ENCODE data around the gene SEMA3B.
A peak's percentile ranks its signal among the peaks of the same experiment; 100 is the strongest.

The SEMA3B gene

GRCh38 chr3:50268703-50269451, at the start of gene SEMA3B:
SEMA3B (plus strand) TSS chr3:50269147; CDS start chr3:50269241, 94 bp downstream.
- H3K4me3 ChIP-seq (ENCODE audit: low read depth, low read length) = peak within 1 kb of the TSS; percentile 56

DNA sequence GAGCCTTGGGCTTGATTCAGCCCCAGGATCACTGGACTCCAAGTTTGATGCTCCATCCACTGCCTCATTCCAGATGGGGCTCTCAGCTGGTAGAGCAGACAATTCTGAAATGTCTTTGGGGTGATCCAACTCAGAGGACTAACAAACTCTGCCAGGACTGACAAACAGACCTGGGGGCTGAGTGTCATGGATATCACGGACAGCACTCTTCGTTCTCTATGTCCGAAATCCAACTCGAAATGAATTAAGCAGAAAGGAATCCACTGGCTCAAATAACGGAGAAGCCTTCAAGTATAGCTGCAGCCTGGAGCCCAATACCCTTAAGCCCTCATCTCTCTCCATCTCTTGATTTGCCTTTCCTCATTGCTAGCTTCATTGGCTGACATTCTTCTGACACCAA, 49.7 kb upstream of the SEMA3B start:
- TF ChIP-seq, protein P1, sequence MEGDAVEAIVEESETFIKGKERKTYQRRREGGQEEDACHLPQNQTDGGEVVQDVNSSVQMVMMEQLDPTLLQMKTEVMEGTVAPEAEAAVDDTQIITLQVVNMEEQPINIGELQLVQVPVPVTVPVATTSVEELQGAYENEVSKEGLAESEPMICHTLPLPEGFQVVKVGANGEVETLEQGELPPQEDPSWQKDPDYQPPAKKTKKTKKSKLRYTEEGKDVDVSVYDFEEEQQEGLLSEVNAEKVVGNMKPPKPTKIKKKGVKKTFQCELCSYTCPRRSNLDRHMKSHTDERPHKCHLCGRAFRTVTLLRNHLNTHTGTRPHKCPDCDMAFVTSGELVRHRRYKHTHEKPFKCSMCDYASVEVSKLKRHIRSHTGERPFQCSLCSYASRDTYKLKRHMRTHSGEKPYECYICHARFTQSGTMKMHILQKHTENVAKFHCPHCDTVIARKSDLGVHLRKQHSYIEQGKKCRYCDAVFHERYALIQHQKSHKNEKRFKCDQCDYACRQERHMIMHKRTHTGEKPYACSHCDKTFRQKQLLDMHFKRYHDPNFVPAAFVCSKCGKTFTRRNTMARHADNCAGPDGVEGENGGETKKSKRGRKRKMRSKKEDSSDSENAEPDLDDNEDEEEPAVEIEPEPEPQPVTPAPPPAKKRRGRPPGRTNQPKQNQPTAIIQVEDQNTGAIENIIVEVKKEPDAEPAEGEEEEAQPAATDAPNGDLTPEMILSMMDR (IDR thresholded peaks at IDR 0.05; ENCODE audit: low read depth, low read length) = no peak

More at GRCh38 chr3:50268703-50269451, at the start of gene SEMA3B:
- TF ChIP-seq, protein P1 (IDR thresholded peaks at IDR 0.05; ENCODE audit: low read depth, low read length) = no peak

DNA sequence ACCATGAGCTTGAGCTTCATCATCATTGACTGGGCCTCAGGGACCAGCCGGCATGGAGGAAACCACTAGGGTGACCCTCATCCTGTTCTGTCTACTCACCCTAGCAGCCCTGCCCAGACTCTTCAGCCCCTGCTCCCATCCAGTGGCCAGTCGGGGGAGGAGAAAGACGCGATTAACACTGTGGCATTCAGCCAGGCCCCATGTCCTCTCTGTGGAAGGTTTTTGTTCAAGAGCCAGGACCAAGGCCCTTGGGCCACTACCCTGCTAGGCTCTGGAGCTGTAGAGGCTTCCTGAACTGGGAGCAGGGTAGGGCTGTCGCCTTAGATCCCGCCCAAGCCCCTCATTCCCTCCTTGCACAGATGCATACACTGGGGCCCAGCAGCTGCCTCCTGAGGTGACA, 48.8 kb upstream of the SEMA3B start:
- H3K4me3 ChIP-seq (ENCODE audit: low read depth, low read length) = no peak overlapping the region
- TF ChIP-seq, protein P1 (IDR thresholded peaks at IDR 0.05; ENCODE audit: low read depth, low read length) = no peak

More for the DNA sequence above, 49.7 kb upstream of the SEMA3B start:
- no peak overlapping the region for H3K4me3 ChIP-seq (ENCODE audit: low read depth, low read length)

DNA sequence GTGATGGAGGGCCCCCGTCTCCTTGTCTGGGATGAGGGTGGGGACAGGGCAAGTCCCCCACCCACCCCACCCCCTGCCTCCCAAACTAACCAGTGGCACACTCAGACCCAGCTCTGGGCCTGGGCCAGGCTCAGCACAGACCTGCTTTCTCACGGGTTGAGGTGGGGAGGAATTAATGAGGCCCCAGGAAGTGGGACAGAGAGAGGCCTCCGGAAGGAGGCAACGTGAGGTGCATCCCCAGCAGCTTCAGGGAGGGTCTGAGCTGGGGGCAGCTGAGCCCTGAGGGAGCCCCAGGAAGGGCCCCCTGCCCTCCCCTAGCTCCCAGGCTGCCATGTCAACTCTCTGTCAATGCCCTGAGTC, 47.9 kb upstream of the SEMA3B start:
- TF ChIP-seq, protein P1 (IDR thresholded peaks at IDR 0.05; ENCODE audit: low read depth, low read length) = no peak
- H3K4me3 ChIP-seq (ENCODE audit: low read depth, low read length) = no peak overlapping the region

DNA sequence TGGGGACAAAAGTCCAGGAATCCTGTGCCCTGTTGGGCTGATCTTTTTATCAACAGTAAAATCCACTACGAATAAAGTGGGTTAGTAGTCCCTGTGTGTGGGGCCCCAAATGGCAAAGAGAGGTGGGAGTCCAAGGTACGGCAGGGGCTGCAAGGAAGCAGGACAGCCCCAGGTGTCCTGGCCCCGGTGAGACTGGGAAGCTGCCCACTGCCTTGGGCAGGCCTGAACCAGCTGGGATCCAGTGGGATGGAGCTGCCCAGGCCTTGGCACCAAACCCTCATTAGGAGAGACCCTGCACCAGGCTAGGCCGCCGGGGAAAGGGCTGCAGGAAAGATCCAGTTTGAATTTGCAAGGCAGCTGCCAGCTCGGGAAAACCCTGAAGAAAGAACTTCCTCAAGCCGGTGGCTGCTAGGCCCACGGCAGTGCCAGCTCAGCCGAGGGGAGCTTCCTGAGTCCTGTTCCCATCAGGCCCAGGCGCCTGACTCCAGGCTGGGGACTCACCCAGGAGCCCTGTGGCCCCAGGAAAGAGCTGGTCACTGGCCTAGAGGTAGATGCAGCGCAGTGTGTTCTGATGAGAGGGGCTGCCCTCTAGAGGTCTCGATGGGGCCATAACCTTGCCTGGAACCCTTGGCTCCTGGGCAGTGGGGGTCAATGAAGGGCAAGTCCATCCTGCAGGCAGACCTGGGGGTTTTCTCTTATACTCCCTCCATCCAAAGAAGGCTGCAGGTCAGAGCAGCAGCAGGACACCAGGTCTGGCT, 47.4 kb upstream of the SEMA3B start:
- no peak overlapping the region for H3K4me3 ChIP-seq (ENCODE audit: low read depth, low read length)
- TF ChIP-seq, protein P1 (IDR thresholded peaks at IDR 0.05; ENCODE audit: low read depth, low read length) = no peak

DNA sequence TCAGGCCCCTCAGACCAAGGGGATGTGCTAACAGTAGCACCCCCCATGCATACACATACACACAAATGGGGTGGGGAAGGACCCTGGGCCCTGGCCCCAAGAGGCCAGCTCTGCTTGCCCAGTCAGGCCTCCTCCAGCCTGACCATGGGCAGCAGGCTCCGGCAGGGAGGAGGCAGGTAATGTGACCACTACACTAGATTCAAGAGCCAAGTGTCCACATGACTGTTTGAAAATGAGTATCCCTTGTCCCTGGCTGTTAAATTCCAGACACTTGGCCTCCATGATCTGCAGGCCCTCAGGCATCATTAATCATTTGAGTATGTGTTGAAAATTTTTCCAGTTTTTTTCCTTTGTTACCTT, 46.8 kb upstream of the SEMA3B start:
- TF ChIP-seq, protein P1 (IDR thresholded peaks at IDR 0.05; ENCODE audit: low read depth, low read length) = no peak
- no peak overlapping the region for H3K4me3 ChIP-seq (ENCODE audit: low read depth, low read length)

- H3K4me3 ChIP-seq (ENCODE audit: low read depth, low read length) = no peak overlapping the region
- TF ChIP-seq, protein P1 (IDR thresholded peaks at IDR 0.05; ENCODE audit: low read depth, low read length) = no peak
Observed at GRCh38 chr3:50224639-50225038, 44.3 kb upstream of the SEMA3B start.

All from WI38 (cell line).